ENCODE data around the gene ZNF710. TPM values are rescaled to one million over a fixed set of nuclear protein-coding genes. Genes with fewer than 3 reads are reported as not detected.

ZNF710 gene
- total RNA-seq, 1 donor from 2014 or later, result 23.1 TPM

- H3K4me1 ChIP-seq, result peaks cover 36% of the 10 kb centered on the region
- H3K9me3 ChIP-seq, result no peaks in the 10 kb centered on the region
- no peak overlapping the region for H3K4me3 ChIP-seq
- DNase-seq (ENCODE audit: extremely low spot score in 2 of 2), result no peak
- H3K27me3 ChIP-seq, result no peaks in the 10 kb centered on the region
- intact Hi-C loops (cut with DNase I), result no loop called here
- H3K36me3 ChIP-seq, result no peaks in the 10 kb centered on the region
- H3K27ac ChIP-seq, result peak overlapping the region; percentile 54
- TF ChIP-seq POLR2AphosphoS5 (IDR thresholded peaks at IDR 0.05; ENCODE audit: insufficient read depth in 1 of 2, low read depth in 1 of 2) (peak; percentile 50 to 63), CTCF (IDR thresholded peaks at IDR 0.05) (no peak), POLR2A (IDR thresholded peaks at IDR 0.05) (no peak)
Measured at GRCh38 chr15:90046911-90047392, 45.8 kb downstream of the ZNF710 start.

DNA sequence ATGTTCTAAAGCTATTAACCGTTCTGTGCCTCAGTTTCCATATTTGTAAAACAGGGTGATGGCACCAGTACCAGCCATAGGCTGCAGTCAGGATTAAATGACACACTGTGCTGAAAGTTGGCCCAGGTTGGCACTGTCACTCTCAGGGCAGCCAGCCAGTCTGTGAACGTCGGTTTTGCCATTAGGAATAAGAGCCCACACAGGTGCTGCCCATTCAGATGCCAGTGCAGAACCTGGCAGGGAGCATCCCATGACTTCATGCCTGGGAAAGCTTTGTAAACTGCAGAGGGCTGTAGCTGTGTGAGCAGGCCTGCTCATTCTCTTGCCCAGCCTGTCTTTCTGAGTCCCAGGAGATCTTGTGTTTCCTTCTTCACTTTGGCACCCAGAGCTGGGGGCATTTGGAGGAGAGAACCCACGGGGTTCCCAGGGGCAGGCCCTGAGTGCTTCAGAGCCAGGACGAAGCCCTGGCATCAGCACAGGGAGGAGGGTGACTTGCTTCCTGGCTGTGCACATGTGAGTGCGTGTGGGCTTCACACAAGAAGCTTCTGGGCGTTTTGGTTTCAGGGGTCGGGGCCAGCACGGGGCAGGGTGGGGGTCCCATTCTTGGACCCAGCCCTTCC lies 46.9 kb downstream of the ZNF710 start:
- H3K36me3 ChIP-seq, result no peaks in the 10 kb centered on the region
- no peak for DNase-seq (ENCODE audit: extremely low spot score in 2 of 2)
- intact Hi-C loops (cut with DNase I), result no loop called here
- H3K4me1 ChIP-seq, result peaks cover 36% of the 10 kb centered on the region
- H3K27ac ChIP-seq, result no peak overlapping the region
- H3K4me3 ChIP-seq, result no peak overlapping the region
- no peaks in the 10 kb centered on the region for H3K27me3 ChIP-seq
- no peaks in the 10 kb centered on the region for H3K9me3 ChIP-seq
- TF ChIP-seq CTCF (IDR thresholded peaks at IDR 0.05) (no peak), POLR2AphosphoS5 (IDR thresholded peaks at IDR 0.05; ENCODE audit: insufficient read depth in 1 of 2, low read depth in 1 of 2) (no peak), POLR2A (IDR thresholded peaks at IDR 0.05) (no peak)

DNA sequence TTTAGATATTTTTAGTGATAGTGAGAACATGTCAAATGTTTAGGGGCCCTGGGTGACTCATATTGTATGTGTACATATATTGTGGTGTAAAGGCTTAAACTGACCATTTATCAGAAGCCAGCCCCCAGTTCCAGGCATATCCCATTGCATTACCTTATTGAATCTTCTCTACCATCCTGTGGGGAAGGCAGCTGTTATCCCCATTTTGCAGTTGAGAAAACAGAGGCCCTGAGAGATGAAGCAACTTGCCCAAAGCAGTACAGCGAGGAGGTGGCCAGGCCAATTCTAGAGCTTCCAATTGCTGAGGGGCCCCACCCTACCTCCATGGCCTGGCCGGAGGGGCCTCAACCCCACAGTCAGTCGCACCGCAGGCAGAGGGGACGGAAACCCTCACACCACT lies 47.9 kb downstream of the ZNF710 start:
- DNase-seq (ENCODE audit: extremely low spot score in 2 of 2), result no peak
- peaks cover 36% of the 10 kb centered on the region for H3K4me1 ChIP-seq
- intact Hi-C loops (cut with DNase I), result no loop called here
- no peak for TF ChIP-seq CTCF (IDR thresholded peaks at IDR 0.05)
- no peak for TF ChIP-seq POLR2AphosphoS5 (IDR thresholded peaks at IDR 0.05; ENCODE audit: insufficient read depth in 1 of 2, low read depth in 1 of 2)
- no peak for TF ChIP-seq POLR2A (IDR thresholded peaks at IDR 0.05)
- H3K36me3 ChIP-seq, result no peaks in the 10 kb centered on the region
- H3K4me3 ChIP-seq, result no peak overlapping the region
- H3K27ac ChIP-seq, result no peak overlapping the region
- no peaks in the 10 kb centered on the region for H3K9me3 ChIP-seq
- H3K27me3 ChIP-seq, result no peaks in the 10 kb centered on the region

DNA sequence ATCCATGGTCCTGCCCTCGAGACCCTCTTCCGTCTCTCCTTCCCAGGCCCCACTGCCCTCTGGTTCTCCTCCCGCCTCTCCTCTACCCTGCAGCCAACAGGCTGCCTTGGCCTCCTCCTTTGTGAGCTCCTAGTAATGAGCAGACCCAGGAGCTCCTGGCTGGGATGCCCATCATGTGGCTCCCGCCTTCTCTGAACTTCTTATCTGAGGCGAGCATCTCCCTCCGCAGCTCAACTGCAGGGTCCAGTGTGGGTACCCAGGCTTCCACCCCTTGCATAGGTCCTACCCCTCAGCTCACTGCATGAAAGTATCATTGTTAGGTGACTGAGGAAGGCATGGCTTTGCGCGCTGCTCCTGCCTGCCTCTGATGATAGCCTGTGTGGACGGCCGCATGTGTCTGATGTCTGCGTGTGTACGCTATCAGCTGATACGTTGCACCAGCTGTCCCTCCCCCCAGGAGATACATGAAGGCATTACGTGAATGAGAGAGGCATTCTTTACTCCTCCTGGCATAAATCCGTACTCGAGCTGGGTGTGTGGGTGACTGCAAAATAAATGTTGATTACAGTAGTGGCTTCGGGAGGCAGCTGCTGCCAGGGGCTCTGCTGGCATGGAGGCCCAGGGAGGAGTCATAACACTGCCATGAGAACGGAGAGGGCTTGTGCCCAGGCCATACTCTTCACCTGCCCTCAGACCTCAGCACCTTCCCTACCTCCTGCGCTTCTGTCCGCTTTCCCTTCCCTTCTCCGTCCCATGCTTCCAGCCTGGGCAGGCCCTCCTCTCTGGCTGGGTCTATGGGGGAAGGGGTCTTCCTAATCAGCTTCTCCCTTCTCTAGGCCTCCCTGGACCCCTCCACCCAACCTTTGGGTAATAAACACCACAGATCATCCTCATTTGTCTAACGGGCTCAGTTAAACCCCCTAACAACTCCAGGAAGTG lies 48.8 kb downstream of the ZNF710 start:
- H3K4me1 ChIP-seq, result peaks cover 36% of the 10 kb centered on the region
- H3K4me3 ChIP-seq, result no peak overlapping the region
- intact Hi-C loops (cut with DNase I), result no loop called here
- no peak for DNase-seq (ENCODE audit: extremely low spot score in 2 of 2)
- no peak overlapping the region for H3K27ac ChIP-seq
- H3K36me3 ChIP-seq, result no peaks in the 10 kb centered on the region
- no peaks in the 10 kb centered on the region for H3K27me3 ChIP-seq
- TF ChIP-seq POLR2AphosphoS5 (IDR thresholded peaks at IDR 0.05; ENCODE audit: insufficient read depth in 1 of 2, low read depth in 1 of 2), result no peak
- TF ChIP-seq POLR2A (IDR thresholded peaks at IDR 0.05), result no peak
- TF ChIP-seq CTCF (IDR thresholded peaks at IDR 0.05), result no peak
- no peaks in the 10 kb centered on the region for H3K9me3 ChIP-seq
